HEK293 (cell line): ENCODE measurements around the gene PTPRG.

Experiments
- CTCF ChIA-PET: fragments of 350-600 bp; formaldehyde crosslinking; extraction: SDS; loops from one replicate; lab custom pipeline; 2021; ENCODE audit warnings: antibody characterized with exemption; lab: Yijun Ruan, JAX
- POLR2A ChIA-PET: fragments of 300-600 bp; formaldehyde crosslinking; extraction: SDS; loops from one replicate; lab custom pipeline; 2020; ENCODE audit warnings: antibody characterized with exemption, inconsistent platforms; lab: Yijun Ruan, JAX
- H3K27ac ChIP-seq: fragments of 200-500 bp; sonication (Bioruptor generic); 2 replicates; pipeline ENCODE4 v1.5.1; 2014; ENCODE audit warnings: low read depth, low read length, control low read depth, inconsistent platforms; ENCODE audit errors: extremely low read depth
- H3K36me3 ChIP-seq, 2 experiments: fragments of 200-500 bp in 1 of 2; sonication (Bioruptor generic) in 1 of 2; 1 replicate in 1 of 2; 2 replicates in 1 of 2; pipeline ENCODE4 v1.5.1; 2014 to 2017; ENCODE audit warnings: inconsistent platforms in 2 of 2, low read length in 2 of 2; ENCODE audit not compliant: control insufficient read depth in 2 of 2, insufficient read depth in 1 of 2
- H3K4me1 ChIP-seq: fragments of 200-500 bp; sonication (Bioruptor generic); 2 replicates; pipeline ENCODE4 v1.5.1; 2014; ENCODE audit warnings: mild to moderate bottlenecking, low read length, inconsistent platforms; ENCODE audit not compliant: control insufficient read depth, insufficient read depth
- H3K4me3 ChIP-seq: 2 replicates; pipeline ENCODE4 v1.5.1; 2011; ENCODE audit warnings: low read depth, mild to moderate bottlenecking, control low read depth, low read length, moderate library complexity
- H3K9me3 ChIP-seq: fragments of 200-500 bp; sonication (Bioruptor generic); 2 replicates; pipeline ENCODE4 v1.5.1; 2014; ENCODE audit warnings: low read depth, low read length, inconsistent platforms; ENCODE audit not compliant: control insufficient read depth, insufficient read depth
- PRDM6 ChIP-seq: fragments of 450-650 bp; formaldehyde crosslinking; IDR thresholded peaks from 2 replicates; pipeline ENCODE4 v1.5.1; 2017; ENCODE audit warnings: missing biosample characterization, missing genetic modification characterization
- SALL2 ChIP-seq: fragments of 450-650 bp; formaldehyde crosslinking; IDR thresholded peaks from 2 replicates; pipeline ENCODE4 v1.5.0; 2017; ENCODE audit warnings: missing biosample characterization, mild to moderate bottlenecking, missing genetic modification characterization, borderline replicate concordance
- SP3 ChIP-seq: fragments of 450-650 bp; formaldehyde crosslinking; IDR thresholded peaks from 2 replicates; pipeline ENCODE4 v1.5.1; 2016; ENCODE audit warnings: missing biosample characterization, missing genetic modification characterization
- ZNF133 ChIP-seq: fragments of 450-650 bp; formaldehyde crosslinking; IDR thresholded peaks from 2 replicates; pipeline ENCODE4 v1.5.1; 2016; ENCODE audit warnings: missing biosample characterization, missing genetic modification characterization
- ZNF169 ChIP-seq: fragments of 450-650 bp; formaldehyde crosslinking; IDR thresholded peaks from 2 replicates; pipeline ENCODE4 v1.5.1; 2016; ENCODE audit warnings: missing biosample characterization, missing genetic modification characterization
- ZNF211 ChIP-seq: fragments of 450-650 bp; formaldehyde crosslinking; IDR thresholded peaks from 2 replicates; pipeline ENCODE4 v1.5.1; 2016; ENCODE audit warnings: low read depth, missing biosample characterization, missing genetic modification characterization
- ZNF239 ChIP-seq: fragments of 450-650 bp; formaldehyde crosslinking; IDR thresholded peaks from 2 replicates; pipeline ENCODE4 v1.5.1; 2016; ENCODE audit warnings: missing biosample characterization, missing genetic modification characterization
- ZNF423 ChIP-seq: fragments of 450-650 bp; formaldehyde crosslinking; IDR thresholded peaks from 2 replicates; pipeline ENCODE4 v1.5.1; 2016; ENCODE audit warnings: missing biosample characterization, missing genetic modification characterization
- ZNF544 ChIP-seq: fragments of 450-650 bp; formaldehyde crosslinking; IDR thresholded peaks from 2 replicates; pipeline ENCODE4 v1.5.0; 2017; ENCODE audit warnings: missing biosample characterization, missing genetic modification characterization
- ZNF571 ChIP-seq: fragments of 450-650 bp; formaldehyde crosslinking; IDR thresholded peaks from 2 replicates; pipeline ENCODE4 v1.5.0; 2017; ENCODE audit warnings: missing biosample characterization, missing genetic modification characterization
- ZNF623 ChIP-seq: fragments of 450-650 bp; formaldehyde crosslinking; IDR thresholded peaks from 2 replicates; pipeline ENCODE4 v1.5.1; 2016; ENCODE audit warnings: missing biosample characterization, missing genetic modification characterization
- ZNF707 ChIP-seq: fragments of 450-650 bp; formaldehyde crosslinking; IDR thresholded peaks from 2 replicates; pipeline ENCODE4 v1.5.1; 2016; ENCODE audit warnings: missing biosample characterization, missing genetic modification characterization
- TF ChIP-seq, protein P1 (sequence below): fragments of 450-650 bp; formaldehyde crosslinking; IDR thresholded peaks from 2 replicates; pipeline ENCODE4 v1.5.1; 2016; ENCODE audit warnings: missing biosample characterization, missing genetic modification characterization
- TF ChIP-seq, protein P2 (sequence below): fragments of 450-650 bp; formaldehyde crosslinking; IDR thresholded peaks from 2 replicates; pipeline ENCODE4 v1.5.1; 2016; ENCODE audit warnings: missing biosample characterization, missing genetic modification characterization

The PTPRG gene

GRCh38 chr3:62246094-62246493 is 684.7 kb downstream of the PTPRG start:
- no peak for TF ChIP-seq ZNF239 (tag by site-specific recombination)
- no peak for TF ChIP-seq ZNF707 (tag by site-specific recombination)
- TF ChIP-seq ZNF211 (tag by site-specific recombination): no peak
- TF ChIP-seq, protein P1, sequence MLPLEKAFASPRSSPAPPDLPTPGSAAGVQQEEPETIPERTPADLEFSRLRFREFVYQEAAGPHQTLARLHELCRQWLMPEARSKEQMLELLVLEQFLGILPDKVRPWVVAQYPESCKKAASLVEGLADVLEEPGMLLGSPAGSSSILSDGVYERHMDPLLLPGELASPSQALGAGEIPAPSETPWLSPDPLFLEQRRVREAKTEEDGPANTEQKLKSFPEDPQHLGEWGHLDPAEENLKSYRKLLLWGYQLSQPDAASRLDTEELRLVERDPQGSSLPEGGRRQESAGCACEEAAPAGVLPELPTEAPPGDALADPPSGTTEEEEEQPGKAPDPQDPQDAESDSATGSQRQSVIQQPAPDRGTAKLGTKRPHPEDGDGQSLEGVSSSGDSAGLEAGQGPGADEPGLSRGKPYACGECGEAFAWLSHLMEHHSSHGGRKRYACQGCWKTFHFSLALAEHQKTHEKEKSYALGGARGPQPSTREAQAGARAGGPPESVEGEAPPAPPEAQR (tag by site-specific recombination): no peak
- 0 out of 2 replicates have a peak, but pooled peaks have one; percentile 37 for TF ChIP-seq ZNF133 (tag by site-specific recombination)
- no peak for TF ChIP-seq ZNF571 (tag by site-specific recombination)
- no peak for TF ChIP-seq ZNF623 (tag by site-specific recombination)
- no peak for TF ChIP-seq ZNF423 (tag by site-specific recombination)
- TF ChIP-seq PRDM6 (tag by site-specific recombination): 0 out of 2 replicates have a peak, but pooled peaks have one; percentile 25
- TF ChIP-seq, protein P2, sequence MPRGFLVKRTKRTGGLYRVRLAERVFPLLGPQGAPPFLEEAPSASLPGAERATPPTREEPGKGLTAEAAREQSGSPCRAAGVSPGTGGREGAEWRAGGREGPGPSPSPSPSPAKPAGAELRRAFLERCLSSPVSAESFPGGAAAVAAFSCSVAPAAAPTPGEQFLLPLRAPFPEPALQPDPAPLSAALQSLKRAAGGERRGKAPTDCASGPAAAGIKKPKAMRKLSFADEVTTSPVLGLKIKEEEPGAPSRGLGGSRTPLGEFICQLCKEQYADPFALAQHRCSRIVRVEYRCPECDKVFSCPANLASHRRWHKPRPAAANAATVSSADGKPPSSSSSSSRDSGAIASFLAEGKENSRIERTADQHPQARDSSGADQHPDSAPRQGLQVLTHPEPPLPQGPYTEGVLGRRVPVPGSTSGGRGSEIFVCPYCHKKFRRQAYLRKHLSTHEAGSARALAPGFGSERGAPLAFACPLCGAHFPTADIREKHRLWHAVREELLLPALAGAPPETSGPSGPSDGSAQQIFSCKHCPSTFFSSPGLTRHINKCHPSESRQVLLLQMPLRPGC (tag by site-specific recombination): no peak
- no peak for TF ChIP-seq SALL2 (tag by site-specific recombination)
- TF ChIP-seq, all 188 proteins: peak for 2
- no peak overlapping the region for H3K27ac ChIP-seq
- ChIA-PET POLR2A (no interaction called here), CTCF (interaction anchor here (0.5 kb wide), 1 partner anchor 15 kb away, joined by 3 read pairs; no protein-coding TSS in a partner anchor)
- no peaks in the 10 kb centered on the region for H3K9me3 ChIP-seq
- H3K4me3 ChIP-seq: no peak overlapping the region
- H3K4me1 ChIP-seq: no peaks in the 10 kb centered on the region; the same call in none of the 2 replicates
- H3K36me3 ChIP-seq: no peaks in the 10 kb centered on the region

DNA sequence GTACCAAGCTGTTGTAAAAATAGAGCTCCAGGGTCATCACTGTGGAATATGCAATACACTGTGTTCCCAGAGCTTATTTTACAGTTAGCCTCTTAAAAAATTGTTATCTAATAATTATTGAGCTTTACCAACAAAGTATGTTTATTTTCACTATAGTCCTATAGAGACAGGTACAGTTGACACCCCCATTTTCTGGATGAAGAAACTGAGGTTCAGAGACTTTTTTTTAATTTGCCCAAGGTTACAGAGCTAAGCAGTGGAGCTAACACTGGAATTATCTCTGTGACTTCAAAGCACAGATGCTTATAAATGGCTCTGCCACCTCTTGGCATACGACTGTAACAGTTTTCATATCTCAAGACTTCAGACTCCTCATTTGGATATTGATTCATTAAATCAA is 685.6 kb downstream of the PTPRG start:
- POLR2A ChIA-PET: no interaction called here
- CTCF ChIA-PET: interaction anchor here (0.6 kb wide), 1 partner anchor 42 kb away, joined by 3 read pairs; no protein-coding TSS in a partner anchor
- Histone ChIP-seq H3K4me3 (no peak overlapping the region), H3K9me3 (no peaks in the 10 kb centered on the region), H3K36me3 (no peaks in the 10 kb centered on the region), H3K27ac (no peak overlapping the region), H3K4me1 (no peaks in the 10 kb centered on the region; the same call in none of the 2 replicates)
- TF ChIP-seq SP3: no peak
- no peak for TF ChIP-seq ZNF544 (tag by site-specific recombination)
- TF ChIP-seq, protein P2 (tag by site-specific recombination): no peak
- TF ChIP-seq ZNF169 (tag by site-specific recombination): no peak
